DOHH2 (cell line): ENCODE data around the gene URM1.
A peak's percentile ranks its signal among the peaks of the same experiment; 100 is the strongest.

Source experiments
- H3F3A ChIP-seq: fragments of 200-600 bp; sonication (generic), shearing (Covaris generic); 2 replicates; pipeline ENCODE4 v1.6.0; 2016; ENCODE audit warnings: antibody characterized with exemption, mild to moderate bottlenecking; ENCODE audit not compliant: control insufficient read depth, insufficient read depth
- H3K27ac ChIP-seq: fragments of 200-600 bp; sonication (generic); 2 replicates; pipeline ENCODE4 v1.5.1; 2014; ENCODE audit warnings: low read depth, mild to moderate bottlenecking, low read length, moderate library complexity
- H3K27me3 ChIP-seq: fragments of 200-600 bp; sonication (generic); 2 replicates; pipeline ENCODE4 v1.6.1; 2014; ENCODE audit warnings: mild to moderate bottlenecking, low read length, mixed read lengths; ENCODE audit not compliant: control insufficient read depth
- H3K36me3 ChIP-seq: fragments of 200-600 bp; sonication (generic); 2 replicates; pipeline ENCODE4 v1.6.1; 2014; ENCODE audit warnings: mild to moderate bottlenecking, low read length, moderate library complexity, mixed read lengths; ENCODE audit not compliant: control insufficient read depth
- H3K4me1 ChIP-seq: fragments of 200-600 bp; sonication (generic); 2 replicates; pipeline ENCODE4 v1.6.1; 2014; ENCODE audit warnings: mild to moderate bottlenecking, low read length, mixed read lengths; ENCODE audit not compliant: control insufficient read depth
- H3K4me2 ChIP-seq: fragments of 200-600 bp; sonication (generic); 2 replicates; pipeline ENCODE4 v1.6.0; 2014; ENCODE audit warnings: mild to moderate bottlenecking, low read length, moderate library complexity
- H3K4me3 ChIP-seq: fragments of 200-600 bp; sonication (generic); 2 replicates; pipeline ENCODE4 v1.5.1; 2014; ENCODE audit warnings: mild to moderate bottlenecking, low read length, mixed read lengths
- H3K79me2 ChIP-seq: fragments of 200-600 bp; sonication (generic); 2 replicates; pipeline ENCODE4 v1.6.1; 2014; ENCODE audit warnings: mild to moderate bottlenecking, low read length, mixed read lengths; ENCODE audit not compliant: control insufficient read depth
- H3K9me2 ChIP-seq: fragments of 200-600 bp; sonication (generic); replicated peaks from 2 replicates; pipeline ENCODE4 v1.6.1; 2014; ENCODE audit warnings: mild to moderate bottlenecking, low read length, mixed read lengths; ENCODE audit not compliant: control insufficient read depth
- H3K9me3 ChIP-seq: fragments of 200-600 bp; sonication (generic); 2 replicates; pipeline ENCODE4 v1.6.1; 2014; ENCODE audit warnings: antibody characterized with exemption, low read length, mixed read lengths; ENCODE audit not compliant: control insufficient read depth, insufficient read depth
- H4K20me1 ChIP-seq: fragments of 200-600 bp; sonication (generic); 2 replicates; pipeline ENCODE4 v1.6.0; 2014; ENCODE audit warnings: low read depth, mild to moderate bottlenecking, antibody characterized with exemption, low read length, moderate library complexity; ENCODE audit not compliant: control insufficient read depth, insufficient read depth
- CTCF ChIP-seq: fragments of 200-600 bp; sonication (generic); IDR thresholded peaks from one replicate; pipeline ENCODE4 v1.5.1; 2014; ENCODE audit warnings: antibody characterized with exemption, mild to moderate bottlenecking, low read depth, low read length; ENCODE audit not compliant: poor library complexity, severe bottlenecking
- EZH2phosphoT487 ChIP-seq: fragments of 200-600 bp; sonication (generic); IDR thresholded peaks from 2 replicates; pipeline ENCODE4 v1.6.1; 2017; ENCODE audit warnings: borderline replicate concordance, mild to moderate bottlenecking, antibody characterized with exemption, low read length, moderate library complexity, mixed read lengths

URM1 gene

GRCh38 chr9:128361296-128361985 lies 9.7 kb upstream of the URM1 start:
- Histone ChIP-seq H3K27me3 (no peaks in the 10 kb centered on the region), H3K9me2 (no peaks in the 10 kb centered on the region), H3K27ac (no peak overlapping the region), H3K9me3 (no peaks in the 10 kb centered on the region), H3F3A (no peaks in the 10 kb centered on the region; the same call in 1 of the 2 replicates), H3K4me1 (peaks cover 26% of the 10 kb centered on the region), H4K20me1 (no peaks in the 10 kb centered on the region), H3K4me3 (no peak overlapping the region), H3K79me2 (no peaks in the 10 kb centered on the region), H3K36me3 (no peaks in the 10 kb centered on the region), H3K4me2 (peak overlapping the region; percentile 62)
- no peak for TF ChIP-seq EZH2phosphoT487
- no peak for TF ChIP-seq CTCF

GRCh38 chr9:128361986-128362646 lies 9.1 kb upstream of the URM1 start:
- H3K27ac ChIP-seq, result no peak overlapping the region
- H3K9me2 ChIP-seq, result no peaks in the 10 kb centered on the region
- no peaks in the 10 kb centered on the region for H3K9me3 ChIP-seq
- TF ChIP-seq CTCF (peak; percentile 89), EZH2phosphoT487 (no peak)
- no peaks in the 10 kb centered on the region for H3K79me2 ChIP-seq
- H3K4me2 ChIP-seq, result peak overlapping the region; percentile 62
- no peaks in the 10 kb centered on the region for H3K27me3 ChIP-seq
- H3F3A ChIP-seq, result peaks cover 2% of the 10 kb centered on the region; the same call in 1 of the 2 replicates
- H3K36me3 ChIP-seq, result no peaks in the 10 kb centered on the region
- peak overlapping the region; percentile 38 for H3K4me3 ChIP-seq
- no peaks in the 10 kb centered on the region for H4K20me1 ChIP-seq
- H3K4me1 ChIP-seq, result peaks cover 26% of the 10 kb centered on the region

DNA sequence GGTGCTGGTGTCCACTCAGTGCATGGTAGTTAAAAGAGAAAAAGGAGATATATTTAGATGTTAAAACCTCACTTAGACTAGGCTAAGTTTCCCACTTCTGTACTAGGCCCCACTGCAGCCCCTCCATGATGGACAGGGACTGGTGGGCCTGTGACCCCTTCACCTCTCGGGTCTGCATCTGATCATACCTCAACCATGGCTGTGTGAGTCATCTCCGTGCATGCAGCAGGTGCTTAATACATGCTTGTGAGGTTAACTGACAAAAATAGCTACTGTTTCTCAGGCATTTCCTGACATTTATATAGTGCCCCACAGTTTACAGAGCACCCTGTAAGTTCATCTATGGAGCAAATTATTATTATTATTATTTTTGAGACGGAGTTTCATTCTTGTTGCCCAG lies 8.4 kb upstream of the URM1 start:
- H3K27ac ChIP-seq, result no peak overlapping the region

More for the DNA sequence above, 8.4 kb upstream of the URM1 start:
- H3F3A ChIP-seq, result peaks cover 2% of the 10 kb centered on the region; the same call in 1 of the 2 replicates
- H3K4me3 ChIP-seq, result no peak overlapping the region
- H3K79me2 ChIP-seq, result no peaks in the 10 kb centered on the region
- H3K9me2 ChIP-seq, result no peaks in the 10 kb centered on the region
- H3K4me2 ChIP-seq, result no peak overlapping the region
- H3K9me3 ChIP-seq, result no peaks in the 10 kb centered on the region
- H3K36me3 ChIP-seq, result no peaks in the 10 kb centered on the region
- H3K27me3 ChIP-seq, result no peaks in the 10 kb centered on the region
- no peaks in the 10 kb centered on the region for H4K20me1 ChIP-seq
- no peak for TF ChIP-seq EZH2phosphoT487
- TF ChIP-seq CTCF, result no peak
- H3K4me1 ChIP-seq, result peaks cover 26% of the 10 kb centered on the region
